HepG2 (cell line): ENCODE data around the gene DCUN1D2.
A peak's percentile ranks its signal among the peaks of the same experiment; 100 is the strongest.

Experiments
- POLR2A ChIP-seq, 2 experiments: IDR thresholded peaks; 2 replicates each; pipeline ENCODE4 v1.6.1; 2011; ENCODE audit warnings: low read depth in 2 of 2, low read length in 2 of 2, mild to moderate bottlenecking in 1 of 2, moderate library complexity in 1 of 2; ENCODE audit not compliant: insufficient read depth in 1 of 2
- TF ChIP-seq, protein P1 (sequence below): sonication (generic); formaldehyde crosslinking; IDR thresholded peaks from 2 replicates; pipeline ENCODE4 v1.5.0; 2020; ENCODE audit warnings: mild to moderate bottlenecking, missing genetic modification reagents, moderate library complexity

GRCh38 chr13:113458253-113459065 is 32.1 kb downstream of the DCUN1D2 start:
- TF ChIP-seq POLR2A (IDR thresholded peaks at IDR 0.05; ENCODE audit: insufficient read depth in 1 of 2, low read depth in 2 of 2, low read length in 2 of 2), result no peak
- TF ChIP-seq, protein P1, sequence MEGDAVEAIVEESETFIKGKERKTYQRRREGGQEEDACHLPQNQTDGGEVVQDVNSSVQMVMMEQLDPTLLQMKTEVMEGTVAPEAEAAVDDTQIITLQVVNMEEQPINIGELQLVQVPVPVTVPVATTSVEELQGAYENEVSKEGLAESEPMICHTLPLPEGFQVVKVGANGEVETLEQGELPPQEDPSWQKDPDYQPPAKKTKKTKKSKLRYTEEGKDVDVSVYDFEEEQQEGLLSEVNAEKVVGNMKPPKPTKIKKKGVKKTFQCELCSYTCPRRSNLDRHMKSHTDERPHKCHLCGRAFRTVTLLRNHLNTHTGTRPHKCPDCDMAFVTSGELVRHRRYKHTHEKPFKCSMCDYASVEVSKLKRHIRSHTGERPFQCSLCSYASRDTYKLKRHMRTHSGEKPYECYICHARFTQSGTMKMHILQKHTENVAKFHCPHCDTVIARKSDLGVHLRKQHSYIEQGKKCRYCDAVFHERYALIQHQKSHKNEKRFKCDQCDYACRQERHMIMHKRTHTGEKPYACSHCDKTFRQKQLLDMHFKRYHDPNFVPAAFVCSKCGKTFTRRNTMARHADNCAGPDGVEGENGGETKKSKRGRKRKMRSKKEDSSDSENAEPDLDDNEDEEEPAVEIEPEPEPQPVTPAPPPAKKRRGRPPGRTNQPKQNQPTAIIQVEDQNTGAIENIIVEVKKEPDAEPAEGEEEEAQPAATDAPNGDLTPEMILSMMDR (CRISPR knock-in tag), result peak; percentile 64
